HG03064 (cell line): ENCODE measurements around the gene KPNA6.
"Not testable (repeated sequence)": the region's sequence is repeated elsewhere in the genome, so short reads cannot be mapped to it uniquely, and the experiment has no call there.

Experiments used
- ATAC-seq: cut with Tn5 transposase; IDR thresholded peaks from one replicate; pipeline ENCODE4 v1.9.1; 2021; ENCODE audit warnings: low read depth; ENCODE audit not compliant: unreplicated experiment

Gene KPNA6

GRCh38 chr1:32107742-32108661 is at the start of gene KPNA6:
KPNA6 (plus strand) TSS chr1:32108056; CDS start chr1:32108131, 75 bp downstream.
- peak; percentile 66 for ATAC-seq

GRCh38 chr1:32060914-32061313 is 46.9 kb upstream of the KPNA6 start:
- ATAC-seq: no peak

GRCh38 chr1:32062867-32063230 is 45.0 kb upstream of the KPNA6 start:
- no peak for ATAC-seq

GRCh38 chr1:32063261-32063681 is 44.6 kb upstream of the KPNA6 start:
- no peak for ATAC-seq

GRCh38 chr1:32065613-32066488 is 42.0 kb upstream of the KPNA6 start:
- not testable (repeated sequence) for ATAC-seq

GRCh38 chr1:32066489-32066873 is 41.4 kb upstream of the KPNA6 start:
- no peak for ATAC-seq

- ATAC-seq: no peak
Measured at GRCh38 chr1:32068957-32069588, 38.8 kb upstream of the KPNA6 start.

- no peak for ATAC-seq
Measured at GRCh38 chr1:32071758-32072621, 35.9 kb upstream of the KPNA6 start.

- peak; percentile 81 for ATAC-seq
Measured at GRCh38 chr1:32072622-32073298, 35.1 kb upstream of the KPNA6 start, which contains the start of gene TMEM39B. TMEM39B (plus strand) TSS chr1:32072939; CDS start chr1:32073048, 109 bp downstream.

- no peak for ATAC-seq
Measured at GRCh38 chr1:32073299-32074229, 34.3 kb upstream of the KPNA6 start.

- no peak for ATAC-seq
Measured at GRCh38 chr1:32074841-32075240, 33.0 kb upstream of the KPNA6 start.

- no peak for ATAC-seq
Measured at GRCh38 chr1:32077451-32077850, 30.4 kb upstream of the KPNA6 start.

GRCh38 chr1:32082022-32082421 is 25.8 kb upstream of the KPNA6 start:
- ATAC-seq: no peak

- ATAC-seq: not testable (repeated sequence)
Measured at GRCh38 chr1:32086381-32086780, 21.5 kb upstream of the KPNA6 start.

- no peak for ATAC-seq
Measured at GRCh38 chr1:32091176-32091575, 16.7 kb upstream of the KPNA6 start.

GRCh38 chr1:32091591-32091990 is 16.3 kb upstream of the KPNA6 start:
- no peak for ATAC-seq

- ATAC-seq: no peak
Measured at GRCh38 chr1:32094746-32095521, 12.9 kb upstream of the KPNA6 start.
